ENCODE measurements around the gene TAF1C.

DNA sequence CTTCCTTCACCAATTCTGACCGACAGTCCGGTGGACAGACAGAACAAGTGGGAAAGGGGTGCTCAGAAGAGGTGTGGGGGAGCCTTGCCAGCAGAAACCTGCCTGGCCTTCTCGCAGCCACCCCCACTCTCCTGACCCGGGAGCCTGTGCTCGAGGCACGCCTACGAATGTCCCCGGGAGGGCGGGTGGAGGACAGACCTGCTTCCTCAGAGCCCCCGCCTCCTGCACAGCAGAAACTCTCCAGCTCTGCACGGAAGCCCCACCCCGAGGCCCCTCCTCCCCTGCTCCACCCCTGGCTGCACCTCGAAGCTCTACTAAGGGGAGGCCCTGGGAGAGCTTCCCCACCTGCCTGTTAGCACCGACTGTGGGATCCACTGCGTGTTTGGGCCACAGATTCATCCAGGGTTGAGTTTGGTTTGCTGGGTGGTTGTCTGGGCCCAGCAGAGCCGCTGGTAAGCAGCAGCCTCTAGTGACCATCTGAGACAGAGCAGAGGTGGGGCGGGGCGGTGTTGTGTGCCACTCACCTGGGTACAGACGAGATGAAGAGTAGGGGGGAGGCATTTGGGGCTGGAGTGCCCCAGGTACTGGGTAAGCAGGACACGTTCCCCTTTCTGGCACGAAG, 6.2 kb downstream of the TAF1C start:
- no peak for TF ChIP-seq POLR2A (IDR thresholded peaks at IDR 0.05)
- no peak for TF ChIP-seq POLR2AphosphoS5 (IDR thresholded peaks at IDR 0.05)
